ENCODE measurements around the gene GATA1.
"Not testable (repeated sequence)": the region's sequence is repeated elsewhere in the genome, so short reads cannot be mapped to it uniquely, and the experiment has no call there.

Gene GATA1

GRCh38 chrX:48816014-48816810, 29.8 kb downstream of the GATA1 start:
- no peak for DNase-seq

- DNase-seq: no peak
These were observed 31.7 kb downstream of the GATA1 start for GRCh38 chrX:48818098-48818497.

- DNase-seq: no peak
These were observed 32.5 kb downstream of the GATA1 start for GRCh38 chrX:48818866-48819265.

- not testable (repeated sequence) for DNase-seq
These were observed 33.0 kb downstream of the GATA1 start for GRCh38 chrX:48819394-48819793.

GRCh38 chrX:48823053-48823452, 36.7 kb downstream of the GATA1 start:
- DNase-seq: no peak

GRCh38 chrX:48824066-48824465, 37.7 kb downstream of the GATA1 start:
- no peak for DNase-seq

GRCh38 chrX:48826135-48826875, 39.9 kb downstream of the GATA1 start, which contains the start of gene ERAS:
ERAS (plus strand) TSS chrX:48826513; CDS start chrX:48829124, 2,611 bp downstream.
- no peak for DNase-seq

GRCh38 chrX:48826876-48827653, 40.7 kb downstream of the GATA1 start:
- DNase-seq: no peak

GRCh38 chrX:48827654-48827968, 41.2 kb downstream of the GATA1 start:
- no peak for DNase-seq

- no peak for DNase-seq
These were observed 42.8 kb downstream of the GATA1 start for GRCh38 chrX:48829016-48829735.

GRCh38 chrX:48831136-48831908, 44.9 kb downstream of the GATA1 start:
- DNase-seq: no peak

GRCh38 chrX:48831909-48832291, 45.5 kb downstream of the GATA1 start:
- no peak for DNase-seq

GRCh38 chrX:48833542-48834138, 47.2 kb downstream of the GATA1 start:
- no peak for DNase-seq

- no peak for DNase-seq
These were observed 48.0 kb downstream of the GATA1 start for GRCh38 chrX:48834383-48834709.

- DNase-seq: peak; percentile 90
These were observed 49.3 kb downstream of the GATA1 start, which contains the start of gene PCSK1N for GRCh38 chrX:48835524-48836329. PCSK1N (minus strand) TSS chrX:48835610; CDS start chrX:48835532, 78 bp downstream.

- DNase-seq: no peak
These were observed 53.3 kb downstream of the GATA1 start for GRCh38 chrX:48839686-48840085.
